SK-N-SH (cell line): Measurements from ENCODE around the gene UBE2A.

Source experiments
- CTCF ChIP-seq: fragments of 200-600 bp; sonication (generic); IDR thresholded peaks from 2 replicates; pipeline ENCODE4 v1.6.1; 2017; ENCODE audit warnings: antibody characterized with exemption, mild to moderate bottlenecking, moderate library complexity
- EP300 ChIP-seq, 2 experiments: IDR thresholded peaks; 2 replicates each; pipeline versions ENCODE4 v1.4.0 to v1.6.1; 2012; ENCODE audit warnings: borderline replicate concordance in 1 of 2, low read depth in 1 of 2, low read length in 1 of 2
- MAX ChIP-seq: IDR thresholded peaks from 2 replicates; pipeline ENCODE4 v1.4.0; 2012; ENCODE audit warnings: low read depth
- NRF1 ChIP-seq: IDR thresholded peaks from 2 replicates; pipeline ENCODE4 v1.6.1; 2012; ENCODE audit warnings: low read depth, mild to moderate bottlenecking, low read length
- POLR2AphosphoS5 ChIP-seq: IDR thresholded peaks from 2 replicates; pipeline ENCODE4 v1.6.1; 2012; ENCODE audit warnings: low read depth, low read length
- RAD21 ChIP-seq: IDR thresholded peaks from 2 replicates; pipeline ENCODE4 v1.6.1; 2012; ENCODE audit warnings: mild to moderate bottlenecking, low read length
- RFX5 ChIP-seq: IDR thresholded peaks from 2 replicates; pipeline ENCODE4 v1.6.1; 2012; ENCODE audit warnings: mild to moderate bottlenecking, improper control_type of control experiment, low read length
- TAF1 ChIP-seq: IDR thresholded peaks from 2 replicates; pipeline ENCODE4 v1.6.1; 2012; ENCODE audit warnings: low read depth, mild to moderate bottlenecking, low read length, moderate library complexity, borderline replicate concordance
- YY1 ChIP-seq: IDR thresholded peaks from 2 replicates; pipeline ENCODE4 v1.4.0; 2012; ENCODE audit warnings: low read depth, mild to moderate bottlenecking

GRCh38 chrX:119605464-119606279, 31.3 kb downstream of the UBE2A start:
- TF ChIP-seq CTCF (no peak), YY1 (no peak), POLR2AphosphoS5 (no peak), EP300 (IDR thresholded peaks at IDR 0.05; ENCODE audit: borderline replicate concordance in 1 of 2, low read depth in 1 of 2, low read length in 1 of 2) (no peak), TAF1 (no peak), NRF1 (no peak), MAX (no peak), RFX5 (no peak), RAD21 (no peak)
